ENCODE measurements around the gene SYT1. TPM values are rescaled to one million over a fixed set of nuclear protein-coding genes. Genes with fewer than 3 reads are reported as not detected.

SYT1 gene
- total and polyA plus RNA-seq, 2 donors (not counting 1 experiment from before 2014, with no cell fraction given) = 0.60 to 1.3 TPM

DNA sequence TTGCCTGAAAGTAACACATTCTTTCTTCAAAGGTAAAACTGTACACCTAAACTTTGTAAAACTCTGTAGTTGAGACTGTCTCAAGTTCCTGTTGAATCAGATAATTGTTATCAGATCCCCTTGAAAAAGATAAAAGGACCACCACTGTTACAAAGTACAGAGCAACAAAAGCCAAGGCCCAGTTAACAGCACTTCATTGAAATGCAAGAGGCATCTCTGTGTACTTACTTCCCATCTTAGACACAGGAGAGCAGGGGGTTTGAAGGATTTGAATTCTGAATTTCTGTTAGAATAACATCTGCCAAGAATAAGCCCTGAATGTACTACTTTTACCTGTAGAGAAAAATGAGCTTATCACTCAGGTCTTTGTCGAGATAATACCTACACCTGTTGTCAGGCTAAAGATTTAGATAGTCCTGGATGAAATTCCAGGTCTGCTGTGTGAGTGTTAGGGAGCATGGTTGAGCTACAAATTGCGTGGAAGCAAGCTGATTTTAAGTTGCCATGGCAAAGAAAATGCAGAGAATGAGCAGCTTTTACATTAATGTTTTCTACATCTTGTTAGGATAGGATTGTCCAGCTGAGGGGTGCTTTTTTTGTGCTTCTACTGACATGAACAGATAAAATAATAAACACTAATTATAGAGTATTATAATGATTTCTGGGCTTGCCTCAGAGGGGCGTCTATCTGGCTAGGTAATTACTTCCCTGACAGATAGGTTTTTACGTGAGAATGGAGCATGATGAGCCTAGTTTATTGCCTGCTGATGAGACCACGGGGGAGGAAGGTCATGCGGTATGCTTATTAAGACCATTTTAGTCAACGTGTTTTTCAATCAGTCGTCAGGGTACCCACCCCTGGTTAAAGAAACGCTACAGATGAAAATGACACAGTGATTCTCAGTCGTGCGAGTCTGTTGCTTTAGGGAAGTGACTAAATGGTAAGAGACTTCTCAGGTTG is 517.0 kb downstream of the SYT1 start:
- Histone ChIP-seq H2AFZ (ENCODE audit: insufficient read depth, low read depth, low read length, poor library complexity, severe bottlenecking) (no peak overlapping the region), H3K9me3 (ENCODE audit: control extremely low read depth in 1 of 3, control insufficient read depth in 2 of 3, insufficient read depth in 1 of 3, low read length in 2 of 3) (no peaks in the 10 kb centered on the region), H4K20me1 (ENCODE audit: control insufficient read depth, insufficient read depth, low read length, poor library complexity, severe bottlenecking) (no peaks in the 10 kb centered on the region), H3K79me2 (ENCODE audit: control insufficient read depth, insufficient read depth, low read length) (no peaks in the 10 kb centered on the region), H3K4me2 (replicated peaks; ENCODE audit: low read depth, low read length, poor library complexity, severe bottlenecking) (no peak overlapping the region), H3K4me1 (ENCODE audit: control insufficient read depth in 2 of 2, insufficient read depth in 2 of 2, low read length in 2 of 2) (no peaks in the 10 kb centered on the region), H3K27ac (ENCODE audit: low read length in 2 of 2) (no peak overlapping the region), H3K4me3 (ENCODE audit: control extremely low read depth in 1 of 5, extremely low read depth in 1 of 5, insufficient read depth in 1 of 5, low read depth in 2 of 5, low read length in 4 of 5) (no peak overlapping the region), H3K9ac (ENCODE audit: low read length) (no peak overlapping the region), H3K27me3 (replicated peaks in 1 of 4; ENCODE audit: control extremely low read depth in 1 of 4, control insufficient read depth in 3 of 4, insufficient read depth in 4 of 4, low read length in 3 of 4) (no peaks in the 10 kb centered on the region), H3K36me3 (replicated peaks in 1 of 2; ENCODE audit: control extremely low read depth in 1 of 2, control insufficient read depth in 1 of 2, extremely low read depth in 1 of 2, insufficient read depth in 2 of 2, low read length in 1 of 2) (no peaks in the 10 kb centered on the region)
- no peak for ATAC-seq (ENCODE audit: low read depth)
- Mint-ChIP-seq H3K27me3 (no peaks in the 10 kb centered on the region), H3K4me1 (no peaks in the 10 kb centered on the region), H3K4me3 (no peak overlapping the region), H3K9me3 (ENCODE audit: insufficient read depth) (no peaks in the 10 kb centered on the region), H3K27ac (no peak overlapping the region)
- TF ChIP-seq EZH2 (IDR thresholded peaks at IDR 0.05; ENCODE audit: borderline replicate concordance, insufficient read depth, low read depth, low read length, poor library complexity, severe bottlenecking) = no peak
- TF ChIP-seq, protein P1, sequence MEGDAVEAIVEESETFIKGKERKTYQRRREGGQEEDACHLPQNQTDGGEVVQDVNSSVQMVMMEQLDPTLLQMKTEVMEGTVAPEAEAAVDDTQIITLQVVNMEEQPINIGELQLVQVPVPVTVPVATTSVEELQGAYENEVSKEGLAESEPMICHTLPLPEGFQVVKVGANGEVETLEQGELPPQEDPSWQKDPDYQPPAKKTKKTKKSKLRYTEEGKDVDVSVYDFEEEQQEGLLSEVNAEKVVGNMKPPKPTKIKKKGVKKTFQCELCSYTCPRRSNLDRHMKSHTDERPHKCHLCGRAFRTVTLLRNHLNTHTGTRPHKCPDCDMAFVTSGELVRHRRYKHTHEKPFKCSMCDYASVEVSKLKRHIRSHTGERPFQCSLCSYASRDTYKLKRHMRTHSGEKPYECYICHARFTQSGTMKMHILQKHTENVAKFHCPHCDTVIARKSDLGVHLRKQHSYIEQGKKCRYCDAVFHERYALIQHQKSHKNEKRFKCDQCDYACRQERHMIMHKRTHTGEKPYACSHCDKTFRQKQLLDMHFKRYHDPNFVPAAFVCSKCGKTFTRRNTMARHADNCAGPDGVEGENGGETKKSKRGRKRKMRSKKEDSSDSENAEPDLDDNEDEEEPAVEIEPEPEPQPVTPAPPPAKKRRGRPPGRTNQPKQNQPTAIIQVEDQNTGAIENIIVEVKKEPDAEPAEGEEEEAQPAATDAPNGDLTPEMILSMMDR (IDR thresholded peaks at IDR 0.05) = no peak
- intact Hi-C loops (cut with micrococcal nuclease) = no loop called here
- 89% methylated on average over 10 of the region's 11 CpGs for WGBS (ENCODE audit: insufficient coverage)
- ChIA-PET CTCF (no interaction called here), POLR2A (no interaction called here)
- no peak for DNase-seq

DNA sequence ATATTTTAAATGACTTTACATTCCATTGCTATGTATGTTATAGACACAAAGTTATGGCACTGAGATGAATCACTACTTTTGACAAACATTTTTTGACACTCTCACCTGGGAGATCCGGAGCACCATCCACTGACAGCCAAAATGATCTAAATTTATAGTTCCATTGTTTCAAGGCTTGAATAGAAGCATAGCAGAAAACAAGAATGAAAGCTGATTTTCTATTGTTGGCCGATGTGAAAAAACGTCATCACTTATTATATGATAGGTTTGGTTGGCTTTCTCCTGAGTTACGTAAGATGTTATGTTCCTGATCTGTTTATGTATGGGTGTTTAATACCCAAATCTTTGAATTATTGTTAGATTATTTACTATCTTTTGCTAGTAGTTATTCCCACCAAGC is 520.0 kb downstream of the SYT1 start:
- Histone ChIP-seq H3K27me3 (replicated peaks in 1 of 4; ENCODE audit: control extremely low read depth in 1 of 4, control insufficient read depth in 3 of 4, insufficient read depth in 4 of 4, low read length in 3 of 4) (no peaks in the 10 kb centered on the region), H3K79me2 (ENCODE audit: control insufficient read depth, insufficient read depth, low read length) (no peaks in the 10 kb centered on the region), H2AFZ (ENCODE audit: insufficient read depth, low read depth, low read length, poor library complexity, severe bottlenecking) (no peak overlapping the region), H4K20me1 (ENCODE audit: control insufficient read depth, insufficient read depth, low read length, poor library complexity, severe bottlenecking) (no peaks in the 10 kb centered on the region), H3K4me1 (ENCODE audit: control insufficient read depth in 2 of 2, insufficient read depth in 2 of 2, low read length in 2 of 2) (no peaks in the 10 kb centered on the region), H3K4me2 (replicated peaks; ENCODE audit: low read depth, low read length, poor library complexity, severe bottlenecking) (no peak overlapping the region), H3K4me3 (ENCODE audit: control extremely low read depth in 1 of 5, extremely low read depth in 1 of 5, insufficient read depth in 1 of 5, low read depth in 2 of 5, low read length in 4 of 5) (no peak overlapping the region), H3K9ac (ENCODE audit: low read length) (no peak overlapping the region), H3K9me3 (ENCODE audit: control extremely low read depth in 1 of 3, control insufficient read depth in 2 of 3, insufficient read depth in 1 of 3, low read length in 2 of 3) (no peaks in the 10 kb centered on the region), H3K27ac (ENCODE audit: low read length in 2 of 2) (no peak overlapping the region), H3K36me3 (replicated peaks in 1 of 2; ENCODE audit: control extremely low read depth in 1 of 2, control insufficient read depth in 1 of 2, extremely low read depth in 1 of 2, insufficient read depth in 2 of 2, low read length in 1 of 2) (no peaks in the 10 kb centered on the region)
- CTCF ChIA-PET = no interaction called here
- 80% methylated on average over 1 of the region's 4 CpGs for WGBS (ENCODE audit: insufficient coverage)
- intact Hi-C loops (cut with micrococcal nuclease) = no loop called here
- H3K9me3 Mint-ChIP-seq (ENCODE audit: insufficient read depth) = no peaks in the 10 kb centered on the region
- TF ChIP-seq, protein P1 (IDR thresholded peaks at IDR 0.05) = no peak
- no peak for TF ChIP-seq EZH2 (IDR thresholded peaks at IDR 0.05; ENCODE audit: borderline replicate concordance, insufficient read depth, low read depth, low read length, poor library complexity, severe bottlenecking)
- POLR2A ChIA-PET = no interaction called here
- no peak for ATAC-seq (ENCODE audit: low read depth)
- H3K4me1 Mint-ChIP-seq = no peaks in the 10 kb centered on the region
- no peaks in the 10 kb centered on the region for H3K27me3 Mint-ChIP-seq
- H3K4me3 Mint-ChIP-seq = no peak overlapping the region
- H3K27ac Mint-ChIP-seq = no peak overlapping the region
- DNase-seq = no peak

Data from B cell (primary cell).